SJSA1 (cell line): Measurements from ENCODE around the gene ADAM23. TPM values are rescaled to one million over a fixed set of nuclear protein-coding genes. Genes with fewer than 3 reads are reported as not detected.

Experiments used
- DNase-seq, 2 experiments: peaks; one replicate each; pipeline ENCODE4 v3.0.0-alpha.2; 2015 to 2020; ENCODE audit warnings: low spot score in 2 of 2, low read depth in 1 of 2
- H3K27ac ChIP-seq: fragments of 250-450 bp; sonication (Bioruptor Pico); 2 replicates; pipeline ENCODE4 v1.5.1; 2020; ENCODE audit warnings: mild to moderate bottlenecking, moderate library complexity
- H3K27me3 ChIP-seq: fragments of 250-450 bp; sonication (Bioruptor Pico); replicated peaks from 2 replicates; pipeline ENCODE4 v1.5.1; 2020; ENCODE audit warnings: mild to moderate bottlenecking, moderate library complexity
- H3K36me3 ChIP-seq: fragments of 250-450 bp; sonication (Bioruptor Pico); 2 replicates; pipeline ENCODE4 v1.5.1; 2020; ENCODE audit warnings: mild to moderate bottlenecking
- H3K4me1 ChIP-seq: fragments of 250-450 bp; sonication (Bioruptor Pico); replicated peaks from 2 replicates; pipeline ENCODE4 v1.6.1; 2021; ENCODE audit warnings: mild to moderate bottlenecking
- H3K4me3 ChIP-seq: fragments of 250-450 bp; sonication (Bioruptor Pico); 2 replicates; pipeline ENCODE4 v1.5.1; 2020; ENCODE audit warnings: mild to moderate bottlenecking
- H3K9me3 ChIP-seq: fragments of 250-450 bp; sonication (Bioruptor Pico); replicated peaks from 2 replicates; pipeline ENCODE4 v1.5.1; 2020; ENCODE audit warnings: mild to moderate bottlenecking
- total RNA-seq: library from RNA; depleted of rRNA; stranded (reverse); fragments of >200 nt; shearing (Covaris generic); gene quantifications from 2 replicates; pipeline ENCODE4 v1.2.3, GENCODE V29; 2014

ADAM23 gene
- total RNA-seq, 1 experiment from 2014 or later, result not detected

DNA sequence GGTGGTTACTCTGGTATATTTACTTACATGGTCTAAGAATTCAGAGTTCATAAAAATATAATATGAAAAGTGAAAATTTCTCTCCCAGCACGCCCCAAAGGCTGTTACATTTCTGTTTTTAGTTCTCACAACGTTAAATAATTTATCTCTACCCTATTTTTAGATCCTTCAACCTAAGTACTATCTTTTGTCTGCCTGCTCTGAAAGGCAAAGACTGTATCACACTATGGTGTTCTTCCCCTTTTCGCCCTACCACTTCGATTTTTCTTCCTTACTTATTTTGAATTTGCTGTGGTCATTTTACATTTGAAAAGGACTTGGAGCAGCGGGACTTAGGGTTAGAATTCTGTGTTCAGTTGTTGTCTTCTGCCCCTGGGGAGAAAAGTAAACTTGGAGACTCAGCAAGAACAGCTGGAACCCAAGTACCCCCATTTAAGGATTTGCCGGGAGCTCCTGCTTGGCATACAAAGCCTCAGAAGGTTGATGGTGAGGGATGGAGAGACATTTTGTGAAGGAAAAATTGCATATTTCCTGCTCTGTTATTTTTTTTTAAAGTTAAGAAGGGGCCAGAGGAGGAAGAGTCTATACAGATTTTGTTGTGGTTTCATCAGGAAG lies 19.0 kb downstream of the ADAM23 start:
- no peak for DNase-seq
- H3K9me3 ChIP-seq, result no peaks in the 10 kb centered on the region
- no peaks in the 10 kb centered on the region for H3K4me1 ChIP-seq
- H3K27me3 ChIP-seq, result no peaks in the 10 kb centered on the region; the same call in 1 of the 2 replicates
- no peaks in the 10 kb centered on the region for H3K36me3 ChIP-seq
- H3K4me3 ChIP-seq, result no peak overlapping the region
- H3K27ac ChIP-seq, result no peak overlapping the region

DNA sequence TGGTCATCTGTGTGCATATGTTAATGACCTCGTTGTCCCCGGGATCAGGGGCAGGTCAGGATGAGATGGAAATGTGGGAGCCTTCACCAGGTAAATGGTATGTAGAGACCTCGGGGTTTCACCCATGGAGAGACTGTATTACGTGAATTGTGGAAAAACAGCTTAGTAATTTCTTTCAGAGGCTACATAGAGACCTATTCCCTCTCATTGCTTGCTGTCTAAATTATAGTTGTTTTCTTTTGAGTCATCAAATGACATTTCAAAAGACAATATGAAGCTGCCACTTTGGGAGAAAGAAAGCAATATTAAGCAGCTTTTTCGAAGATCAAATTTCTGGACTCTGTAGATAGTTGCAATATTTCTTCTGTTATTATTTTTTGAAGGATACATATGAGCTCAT lies 20.4 kb downstream of the ADAM23 start:
- no peaks in the 10 kb centered on the region for H3K4me1 ChIP-seq
- no peak overlapping the region for H3K27ac ChIP-seq
- no peaks in the 10 kb centered on the region for H3K27me3 ChIP-seq
- no peak overlapping the region for H3K4me3 ChIP-seq
- no peaks in the 10 kb centered on the region for H3K36me3 ChIP-seq
- no peak for DNase-seq
- H3K9me3 ChIP-seq, result no peaks in the 10 kb centered on the region

DNA sequence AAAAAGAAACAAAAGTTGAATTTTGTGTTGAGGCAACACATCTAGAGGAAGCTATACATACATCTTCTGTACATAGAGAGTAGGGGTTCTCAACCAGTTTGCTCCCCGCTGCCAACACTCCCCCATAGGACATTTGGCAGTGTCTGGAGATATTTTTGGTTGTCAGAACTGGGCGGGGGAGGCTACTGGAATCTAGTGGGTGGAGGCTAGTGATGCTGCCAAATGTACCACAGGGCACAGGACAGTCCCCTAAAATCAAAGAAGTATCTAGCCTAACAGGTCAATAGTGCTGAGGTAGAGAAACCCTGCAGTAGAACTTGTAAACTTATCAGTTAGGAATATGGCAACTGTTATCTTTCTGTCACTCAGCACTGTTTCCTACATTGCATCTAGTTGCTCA lies 21.3 kb downstream of the ADAM23 start:
- H3K9me3 ChIP-seq, result no peaks in the 10 kb centered on the region
- H3K36me3 ChIP-seq, result no peaks in the 10 kb centered on the region
- H3K27me3 ChIP-seq, result no peaks in the 10 kb centered on the region
- no peaks in the 10 kb centered on the region for H3K4me1 ChIP-seq
- no peak overlapping the region for H3K27ac ChIP-seq
- no peak overlapping the region for H3K4me3 ChIP-seq
- DNase-seq, result no peak

GRCh38 chr2:206471524-206472062 lies 28.3 kb downstream of the ADAM23 start:
- Histone ChIP-seq H3K27me3 (no peaks in the 10 kb centered on the region), H3K4me1 (no peaks in the 10 kb centered on the region), H3K4me3 (no peak overlapping the region), H3K36me3 (no peaks in the 10 kb centered on the region), H3K27ac (no peak overlapping the region), H3K9me3 (no peaks in the 10 kb centered on the region)
- DNase-seq, result no peak

- no peaks in the 10 kb centered on the region for H3K36me3 ChIP-seq
- no peaks in the 10 kb centered on the region for H3K9me3 ChIP-seq
- H3K4me1 ChIP-seq, result no peaks in the 10 kb centered on the region
- H3K27ac ChIP-seq, result no peak overlapping the region
- DNase-seq, result no peak
- no peaks in the 10 kb centered on the region for H3K27me3 ChIP-seq
- H3K4me3 ChIP-seq, result no peak overlapping the region
Observed at GRCh38 chr2:206472094-206472493, 28.8 kb downstream of the ADAM23 start.

DNA sequence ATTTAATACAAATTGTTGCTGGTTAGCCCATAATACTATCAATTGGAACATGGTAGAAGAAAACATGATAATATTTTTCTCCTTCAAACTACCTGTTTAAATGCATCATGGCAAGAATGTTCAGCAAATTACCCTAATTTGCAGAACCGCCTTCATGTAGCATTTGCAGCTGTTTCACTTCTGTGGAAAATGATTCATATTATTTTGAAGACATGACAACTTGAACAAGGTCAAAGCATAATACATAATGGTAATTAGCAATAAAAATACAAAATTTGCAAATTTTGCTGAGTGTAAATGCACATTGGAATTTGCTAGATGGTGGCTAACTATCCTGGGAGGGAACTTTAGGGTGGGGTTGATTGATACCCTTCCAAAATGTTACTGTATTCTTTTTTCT lies 30.8 kb downstream of the ADAM23 start:
- no peak overlapping the region for H3K27ac ChIP-seq
- no peaks in the 10 kb centered on the region for H3K27me3 ChIP-seq
- no peaks in the 10 kb centered on the region for H3K9me3 ChIP-seq
- H3K4me3 ChIP-seq, result no peak overlapping the region
- no peaks in the 10 kb centered on the region for H3K4me1 ChIP-seq
- H3K36me3 ChIP-seq, result no peaks in the 10 kb centered on the region
- no peak for DNase-seq

- H3K4me1 ChIP-seq, result no peaks in the 10 kb centered on the region
- H3K27ac ChIP-seq, result no peak overlapping the region
- no peak for DNase-seq
- no peaks in the 10 kb centered on the region for H3K9me3 ChIP-seq
- H3K36me3 ChIP-seq, result no peaks in the 10 kb centered on the region
- no peak overlapping the region for H3K4me3 ChIP-seq
- H3K27me3 ChIP-seq, result 0 out of 2 replicates have a peak, but pooled peaks cover 2% of the 10 kb centered on the region
Observed at GRCh38 chr2:206477296-206477695, 34.0 kb downstream of the ADAM23 start.

DNA sequence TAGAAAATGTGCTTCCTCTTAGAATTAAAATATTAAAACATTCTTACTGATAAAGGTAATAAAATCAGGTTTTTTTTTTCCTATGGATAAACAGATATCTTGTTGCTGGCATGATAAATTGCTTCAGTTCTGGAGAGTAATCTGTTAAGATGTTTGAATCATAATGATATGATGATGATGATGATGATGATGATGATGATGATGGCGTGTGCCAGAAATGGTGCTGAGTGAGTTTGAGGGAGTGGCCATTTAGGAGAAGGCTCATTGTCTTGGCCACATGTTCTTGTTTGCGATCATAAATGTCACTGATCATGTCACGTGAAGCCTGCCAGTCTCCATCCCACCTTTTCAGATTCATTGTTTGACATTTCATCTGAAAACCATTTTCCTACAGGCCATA lies 35.0 kb downstream of the ADAM23 start:
- H3K27me3 ChIP-seq, result 0 out of 2 replicates have a peak, but pooled peaks cover 2% of the 10 kb centered on the region
- H3K27ac ChIP-seq, result no peak overlapping the region
- no peaks in the 10 kb centered on the region for H3K4me1 ChIP-seq
- H3K4me3 ChIP-seq, result no peak overlapping the region
- H3K36me3 ChIP-seq, result no peaks in the 10 kb centered on the region
- DNase-seq, result no peak
- no peaks in the 10 kb centered on the region for H3K9me3 ChIP-seq

DNA sequence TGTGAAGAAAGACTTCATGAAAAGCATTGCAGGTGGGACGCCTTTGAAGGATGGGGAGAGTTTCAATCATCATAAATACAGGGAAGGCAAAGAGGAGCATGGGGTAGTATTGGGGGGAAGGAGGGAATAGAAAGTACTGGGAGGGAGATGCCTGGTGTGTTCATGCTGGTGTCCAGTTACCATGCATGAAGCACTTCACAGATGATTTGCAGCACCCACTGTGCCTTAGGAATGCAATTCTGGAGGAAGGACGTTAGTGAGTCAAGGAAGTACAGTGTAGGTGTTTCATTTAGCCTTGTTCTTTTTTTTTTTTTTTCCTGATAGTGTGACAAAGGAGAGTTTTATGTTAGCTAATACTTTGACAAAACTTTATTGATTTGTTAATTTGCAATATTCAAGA lies 36.8 kb downstream of the ADAM23 start:
- DNase-seq, result no peak
- Histone ChIP-seq H3K9me3 (no peaks in the 10 kb centered on the region), H3K27ac (no peak overlapping the region)

DNA sequence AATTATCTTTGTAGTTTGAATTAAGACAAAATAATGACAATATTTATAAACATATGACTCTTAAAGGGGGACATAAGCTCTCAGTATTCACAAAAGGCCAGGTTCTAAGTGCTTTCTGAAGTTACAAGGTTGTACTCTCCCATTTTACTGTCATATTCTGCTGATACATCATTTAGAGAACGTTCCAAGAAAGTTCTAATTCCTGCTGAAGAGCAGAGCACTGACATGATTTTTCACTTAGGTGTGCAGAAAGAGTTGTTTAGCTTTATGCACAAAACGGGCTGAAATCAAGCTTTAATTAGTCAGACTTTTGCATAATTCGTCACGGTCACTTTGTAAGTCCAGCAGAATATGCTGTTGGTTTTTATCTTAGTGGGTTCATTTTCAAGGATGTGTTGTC lies 37.3 kb downstream of the ADAM23 start:
- DNase-seq, result no peak
- Histone ChIP-seq H3K27me3 (0 out of 2 replicates have a peak, but pooled peaks cover 2% of the 10 kb centered on the region), H3K27ac (no peak overlapping the region), H3K4me1 (no peaks in the 10 kb centered on the region), H3K9me3 (no peaks in the 10 kb centered on the region), H3K4me3 (no peak overlapping the region), H3K36me3 (no peaks in the 10 kb centered on the region)

More for the DNA sequence above, 36.8 kb downstream of the ADAM23 start:
- no peaks in the 10 kb centered on the region for H3K4me1 ChIP-seq
- no peaks in the 10 kb centered on the region for H3K36me3 ChIP-seq
- 0 out of 2 replicates have a peak, but pooled peaks cover 2% of the 10 kb centered on the region for H3K27me3 ChIP-seq
- no peak overlapping the region for H3K4me3 ChIP-seq

DNA sequence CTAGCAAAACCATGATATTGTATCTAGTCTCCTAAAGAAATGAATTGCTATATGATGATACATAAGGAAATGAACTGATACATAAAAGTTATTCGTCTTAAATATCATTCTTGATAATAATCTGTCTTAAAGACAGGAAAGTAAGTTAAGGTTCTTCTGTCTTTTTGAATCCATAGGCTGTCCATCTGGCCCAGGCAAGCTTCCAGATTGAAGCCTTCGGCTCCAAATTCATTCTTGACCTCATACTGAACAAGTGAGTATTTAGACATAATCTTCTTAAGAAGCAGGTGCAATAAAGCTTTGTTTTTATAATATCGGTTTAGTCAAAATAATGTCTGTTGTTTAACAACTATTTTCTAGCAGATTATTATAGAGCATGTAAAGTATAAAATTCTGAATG lies 37.7 kb downstream of the ADAM23 start:
- Histone ChIP-seq H3K36me3 (no peaks in the 10 kb centered on the region), H3K9me3 (no peaks in the 10 kb centered on the region), H3K27me3 (0 out of 2 replicates have a peak, but pooled peaks cover 2% of the 10 kb centered on the region), H3K4me3 (no peak overlapping the region), H3K4me1 (no peaks in the 10 kb centered on the region), H3K27ac (no peak overlapping the region)
- DNase-seq, result no peak

DNA sequence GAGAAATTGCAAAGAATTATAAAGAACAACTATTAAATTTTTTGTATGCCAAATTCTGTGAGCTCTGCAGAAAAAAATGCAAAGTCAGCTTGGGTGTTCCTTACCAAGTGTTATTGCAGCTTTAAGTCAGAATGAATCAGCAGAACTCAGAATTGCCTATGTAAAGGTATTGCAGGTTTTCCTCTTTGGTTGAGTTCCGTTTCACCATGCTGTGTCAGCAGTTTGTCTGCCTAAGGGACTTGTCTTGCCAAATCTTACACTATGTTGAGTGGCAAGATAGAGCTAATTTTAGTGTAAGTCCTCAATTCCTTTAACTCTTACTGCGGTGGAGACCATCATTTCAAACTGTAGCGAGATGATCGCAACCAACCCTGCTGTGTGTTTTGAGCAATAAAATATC lies 38.8 kb downstream of the ADAM23 start:
- no peak for DNase-seq
- Histone ChIP-seq H3K27ac (no peak overlapping the region), H3K4me3 (no peak overlapping the region), H3K4me1 (no peaks in the 10 kb centered on the region), H3K36me3 (no peaks in the 10 kb centered on the region), H3K9me3 (no peaks in the 10 kb centered on the region), H3K27me3 (0 out of 2 replicates have a peak, but pooled peaks cover 2% of the 10 kb centered on the region)

DNA sequence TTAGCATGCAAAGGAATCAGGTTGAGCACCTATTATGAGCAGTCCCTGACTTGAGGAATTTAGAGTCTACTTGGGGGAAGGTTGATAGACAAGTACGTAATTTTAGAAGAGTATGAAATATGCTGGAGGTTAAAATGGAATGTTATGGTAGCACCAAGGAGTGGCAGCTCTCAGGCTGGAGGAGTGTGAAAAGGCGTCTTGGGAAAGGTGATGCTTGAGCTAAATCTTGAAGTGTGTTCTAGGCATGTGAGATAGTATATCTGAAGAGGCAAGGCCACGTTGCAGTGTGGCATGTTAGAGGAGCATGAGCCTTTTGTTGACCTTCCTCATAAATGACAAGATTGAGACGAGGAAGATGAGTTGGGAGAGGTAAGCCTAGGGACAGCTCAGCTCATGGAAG lies 39.3 kb downstream of the ADAM23 start:
- H3K4me1 ChIP-seq, result no peaks in the 10 kb centered on the region
- no peaks in the 10 kb centered on the region for H3K36me3 ChIP-seq
- H3K27me3 ChIP-seq, result 0 out of 2 replicates have a peak, but pooled peaks cover 2% of the 10 kb centered on the region
- H3K9me3 ChIP-seq, result no peaks in the 10 kb centered on the region
- no peak for DNase-seq
- no peak overlapping the region for H3K27ac ChIP-seq
- H3K4me3 ChIP-seq, result no peak overlapping the region

DNA sequence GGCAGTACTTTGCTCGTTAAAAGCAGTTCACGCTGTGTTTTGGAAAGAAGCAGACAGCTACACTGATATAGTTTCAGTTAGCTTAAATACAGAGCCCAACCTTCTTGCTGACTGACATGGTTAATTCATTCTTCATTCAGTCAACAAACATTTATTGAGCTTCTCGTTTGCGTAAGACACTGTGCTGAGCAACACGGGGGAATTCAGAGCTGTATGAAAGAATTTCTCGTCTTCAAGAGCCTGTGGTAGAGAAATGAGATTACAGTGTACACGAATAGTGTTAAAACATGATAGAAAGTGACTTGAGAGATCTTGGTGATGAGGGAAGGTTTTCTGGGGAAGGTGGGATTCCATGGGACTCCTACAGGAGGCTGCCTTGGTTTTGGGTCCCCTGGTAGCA lies 44.7 kb downstream of the ADAM23 start:
- Histone ChIP-seq H3K27me3 (0 out of 2 replicates have a peak, but pooled peaks cover 3% of the 10 kb centered on the region), H3K4me3 (no peak overlapping the region), H3K36me3 (no peaks in the 10 kb centered on the region), H3K4me1 (no peaks in the 10 kb centered on the region), H3K27ac (no peak overlapping the region), H3K9me3 (0 out of 2 replicates have a peak, but pooled peaks cover 2% of the 10 kb centered on the region)
- DNase-seq, result no peak
